ENCODE measurements around the gene FDXACB1.

The FDXACB1 gene

DNA sequence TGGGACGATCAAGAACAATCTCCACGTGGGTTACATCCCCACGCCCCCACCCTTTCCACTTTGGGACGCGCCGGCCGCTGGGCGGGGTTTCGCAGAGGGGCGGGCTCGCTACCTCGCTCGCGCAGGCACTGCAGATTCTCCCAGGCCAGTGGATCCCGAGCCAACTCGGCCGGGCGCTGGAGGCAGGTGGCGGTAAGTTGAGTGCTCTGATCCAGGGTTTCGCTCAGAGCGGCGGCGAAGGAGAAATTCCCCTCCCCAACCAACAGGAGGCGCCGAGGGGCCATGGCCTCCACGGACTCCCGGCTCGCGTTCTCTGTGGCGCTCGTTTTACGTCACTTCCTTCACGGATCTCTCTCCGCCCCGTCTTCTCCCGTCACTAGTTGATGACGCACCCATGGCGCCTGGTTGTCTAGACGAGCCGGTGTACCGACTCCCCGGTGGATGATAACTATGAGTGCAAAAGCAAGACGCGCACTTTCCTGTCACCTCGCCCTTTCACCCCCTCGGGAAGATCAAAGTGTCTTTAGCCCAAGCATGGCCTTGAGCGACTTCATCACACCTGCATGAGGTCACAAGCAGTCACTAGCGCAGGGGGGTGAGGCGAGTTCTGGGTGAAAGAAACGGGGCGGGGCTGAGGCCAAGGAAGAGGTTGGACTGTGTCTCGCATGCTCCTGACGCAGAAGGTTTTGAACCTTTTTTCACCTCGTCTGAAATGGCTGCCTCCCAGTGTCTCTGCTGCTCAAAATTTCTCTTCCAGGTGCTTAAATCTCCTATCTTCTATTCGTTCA lies at the start of gene FDXACB1, which contains the start of gene CFAP68:
Gene FDXACB1, minus strand, starts transcription at position 317 of the 788 bp plus-strand sequence. Its CDS starts 33 bp downstream, at position 284.
Gene CFAP68, plus strand, starts transcription at position 693 of the 788 bp plus-strand sequence. Its CDS starts 20 bp downstream, at position 713.
- H3K4me3 ChIP-seq (ENCODE audit: low read depth, low read length): peak within 1 kb of the TSS; percentile 80
- TF ChIP-seq CTCF (IDR thresholded peaks at IDR 0.05; ENCODE audit: low read depth, low read length): peak; percentile 98

DNA sequence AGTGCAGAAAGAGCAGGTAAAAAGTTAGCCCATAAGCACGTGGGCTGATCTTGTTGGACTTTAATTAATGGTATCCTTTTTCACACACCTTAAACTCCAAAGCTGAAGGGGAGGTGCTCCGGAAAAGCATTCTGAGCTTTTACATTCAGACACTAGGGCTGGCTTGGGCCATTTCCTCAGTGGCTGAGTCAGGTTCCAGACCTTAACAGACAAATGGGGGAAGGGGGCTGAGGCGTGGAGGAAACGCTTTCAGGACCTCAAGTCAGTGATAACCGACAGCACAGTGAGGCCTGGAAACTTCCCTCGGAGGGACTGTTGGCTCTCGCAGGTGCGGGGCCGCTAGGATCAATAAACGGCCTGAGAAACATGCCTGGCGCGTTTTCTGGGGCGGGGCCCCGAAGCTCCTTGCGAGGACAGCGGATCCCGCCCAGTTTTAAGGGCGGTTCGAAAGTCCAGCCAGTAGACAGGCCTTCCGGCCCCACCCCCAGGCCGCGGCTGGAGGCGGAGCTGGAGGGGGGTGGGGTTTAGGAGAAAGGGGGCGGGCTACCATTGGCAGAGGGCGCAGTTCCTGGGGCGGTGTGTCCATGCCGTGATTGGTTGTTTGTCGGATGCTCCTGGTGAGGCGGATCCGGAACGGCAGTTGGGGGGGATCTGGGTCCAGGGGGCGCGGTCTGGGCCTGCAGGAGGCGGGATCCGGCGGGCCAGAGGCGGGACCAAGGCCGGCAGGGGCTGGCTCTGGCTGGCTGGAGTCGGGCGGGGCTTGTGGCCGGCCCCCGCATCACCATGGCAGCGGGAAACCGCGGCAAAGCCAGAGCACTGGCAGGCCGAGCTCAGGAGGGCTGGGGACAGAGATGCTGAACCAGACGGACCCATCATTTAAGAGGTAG lies 47.8 kb upstream of the FDXACB1 start:
- H3K4me3 ChIP-seq (ENCODE audit: low read depth, low read length): peak overlapping the region; percentile 58
- TF ChIP-seq CTCF (IDR thresholded peaks at IDR 0.05; ENCODE audit: low read depth, low read length): no peak

DNA sequence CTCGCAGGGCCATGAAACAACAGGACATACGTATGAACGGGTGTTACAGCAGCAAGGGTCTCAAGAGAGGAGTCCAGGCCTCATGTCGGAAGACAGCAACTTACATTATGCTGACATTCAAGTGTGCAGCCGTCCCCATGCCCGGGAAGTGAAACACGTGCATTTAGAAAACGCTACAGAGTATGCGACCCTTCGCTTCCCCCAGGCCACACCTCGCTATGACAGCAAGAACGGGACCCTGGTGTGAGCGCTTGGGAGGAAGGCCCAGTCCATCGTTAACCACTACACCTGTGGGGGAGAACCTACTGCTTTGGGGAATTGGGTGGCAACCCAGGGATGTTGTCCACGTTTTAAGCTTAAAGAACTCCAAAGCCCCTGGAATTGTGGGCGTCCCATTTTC lies 47.0 kb upstream of the FDXACB1 start:
- no peak for TF ChIP-seq CTCF (IDR thresholded peaks at IDR 0.05; ENCODE audit: low read depth, low read length)
- no peak overlapping the region for H3K4me3 ChIP-seq (ENCODE audit: low read depth, low read length)

DNA sequence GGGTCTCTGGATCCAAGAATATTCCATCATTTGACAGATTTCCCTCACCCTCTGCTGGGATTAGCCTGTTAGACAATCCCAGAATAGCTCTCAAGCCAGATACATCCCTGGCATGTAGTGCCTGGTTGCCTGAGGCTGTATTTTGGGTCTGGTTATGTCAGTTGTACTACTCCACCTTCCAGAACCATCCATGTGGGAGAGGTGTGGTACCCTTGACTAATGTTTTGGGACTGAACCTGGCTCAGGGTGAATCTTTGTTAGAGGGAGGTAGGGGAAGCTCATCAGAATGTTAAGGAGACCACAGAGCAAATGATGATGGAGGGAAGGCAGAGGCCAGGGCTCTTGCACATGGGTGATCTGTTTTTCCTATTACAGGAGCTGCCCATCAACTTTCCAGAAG lies 45.0 kb upstream of the FDXACB1 start:
- TF ChIP-seq CTCF (IDR thresholded peaks at IDR 0.05; ENCODE audit: low read depth, low read length): no peak

GRCh38 chr11:111923351-111923788 lies 44.4 kb upstream of the FDXACB1 start:
- TF ChIP-seq CTCF (IDR thresholded peaks at IDR 0.05; ENCODE audit: low read depth, low read length): no peak
- H3K4me3 ChIP-seq (ENCODE audit: low read depth, low read length): peak overlapping the region; percentile 2; the same call in 1 of the 2 replicates

More for the DNA sequence above, 45.0 kb upstream of the FDXACB1 start:
- no peak overlapping the region for H3K4me3 ChIP-seq (ENCODE audit: low read depth, low read length)

DNA sequence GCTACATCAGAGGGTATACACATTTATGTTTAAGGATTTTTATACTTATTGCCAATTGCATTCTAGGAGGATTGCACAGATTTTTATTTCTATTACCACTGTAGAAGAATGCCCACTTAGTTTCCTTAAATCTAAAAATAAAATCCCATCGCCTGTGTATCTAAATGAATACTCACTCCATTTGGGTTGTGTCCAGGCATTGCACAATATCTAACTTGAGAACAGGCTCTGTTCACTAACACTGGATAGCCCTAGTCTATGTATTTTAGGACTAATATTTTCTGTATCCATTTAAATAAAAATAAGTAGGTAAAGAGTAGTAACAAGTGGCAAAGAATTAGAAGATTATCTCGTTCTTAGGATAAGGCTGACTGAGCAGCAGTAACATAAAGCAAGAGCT lies 43.8 kb upstream of the FDXACB1 start:
- H3K4me3 ChIP-seq (ENCODE audit: low read depth, low read length): no peak overlapping the region
- TF ChIP-seq CTCF (IDR thresholded peaks at IDR 0.05; ENCODE audit: low read depth, low read length): no peak

Measured in WI38 (cell line).